Measurements from ENCODE around the gene MRPL14.

DNA sequence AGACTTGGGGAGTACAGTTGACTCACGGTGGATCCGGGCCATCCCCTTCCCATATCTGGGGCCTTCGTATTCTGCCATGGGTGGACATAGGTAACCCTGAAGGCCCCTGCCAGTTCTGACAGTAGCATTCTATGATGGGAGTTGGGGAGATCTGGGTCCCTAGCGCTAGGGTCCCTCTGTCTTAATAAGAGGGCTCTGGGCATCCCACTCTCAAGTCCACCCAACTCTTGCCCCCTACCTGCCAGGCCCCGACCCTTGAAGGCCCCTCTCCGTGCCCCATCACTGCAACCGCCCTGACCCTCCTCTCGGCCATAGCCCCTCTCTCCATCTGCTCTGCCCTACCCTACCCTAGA lies 24.8 kb upstream of the MRPL14 start:
- TF ChIP-seq YBX1 (IDR thresholded peaks at IDR 0.05) (no peak), EZH2 (IDR thresholded peaks at IDR 0.05; ENCODE audit: borderline replicate concordance, control insufficient read depth, low read depth, low read length) (no peak), POLR2A (IDR thresholded peaks at IDR 0.05; ENCODE audit: low read depth, low read length) (no peak), MXI1 (IDR thresholded peaks at IDR 0.05; ENCODE audit: low read depth, low read length) (no peak), REST (IDR thresholded peaks at IDR 0.05; ENCODE audit: low read depth, low read length) (no peak), EED (IDR thresholded peaks at IDR 0.05; ENCODE audit: low read depth) (no peak), EP300 (IDR thresholded peaks at IDR 0.05; ENCODE audit: borderline replicate concordance in 1 of 2, control insufficient read depth in 1 of 2, low read depth in 2 of 2, low read length in 2 of 2) (no peak), SRF (IDR thresholded peaks at IDR 0.05; ENCODE audit: low read depth in 2 of 2, low read length in 2 of 2) (no peak), TARDBP (IDR thresholded peaks at IDR 0.05; ENCODE audit: borderline replicate concordance) (no peak), IRF3 (IDR thresholded peaks at IDR 0.05) (no peak)
- TF ChIP-seq, protein P1, sequence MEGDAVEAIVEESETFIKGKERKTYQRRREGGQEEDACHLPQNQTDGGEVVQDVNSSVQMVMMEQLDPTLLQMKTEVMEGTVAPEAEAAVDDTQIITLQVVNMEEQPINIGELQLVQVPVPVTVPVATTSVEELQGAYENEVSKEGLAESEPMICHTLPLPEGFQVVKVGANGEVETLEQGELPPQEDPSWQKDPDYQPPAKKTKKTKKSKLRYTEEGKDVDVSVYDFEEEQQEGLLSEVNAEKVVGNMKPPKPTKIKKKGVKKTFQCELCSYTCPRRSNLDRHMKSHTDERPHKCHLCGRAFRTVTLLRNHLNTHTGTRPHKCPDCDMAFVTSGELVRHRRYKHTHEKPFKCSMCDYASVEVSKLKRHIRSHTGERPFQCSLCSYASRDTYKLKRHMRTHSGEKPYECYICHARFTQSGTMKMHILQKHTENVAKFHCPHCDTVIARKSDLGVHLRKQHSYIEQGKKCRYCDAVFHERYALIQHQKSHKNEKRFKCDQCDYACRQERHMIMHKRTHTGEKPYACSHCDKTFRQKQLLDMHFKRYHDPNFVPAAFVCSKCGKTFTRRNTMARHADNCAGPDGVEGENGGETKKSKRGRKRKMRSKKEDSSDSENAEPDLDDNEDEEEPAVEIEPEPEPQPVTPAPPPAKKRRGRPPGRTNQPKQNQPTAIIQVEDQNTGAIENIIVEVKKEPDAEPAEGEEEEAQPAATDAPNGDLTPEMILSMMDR (IDR thresholded peaks at IDR 0.05 in 2 of 3, conservative IDR thresholded peaks at IDR 0.05 in 1 of 3; ENCODE audit: control insufficient read depth in 2 of 3, extremely low read depth in 1 of 3, insufficient read depth in 1 of 3, low read depth in 3 of 3, low read length in 3 of 3) = no peak
- TF ChIP-seq, protein P2, sequence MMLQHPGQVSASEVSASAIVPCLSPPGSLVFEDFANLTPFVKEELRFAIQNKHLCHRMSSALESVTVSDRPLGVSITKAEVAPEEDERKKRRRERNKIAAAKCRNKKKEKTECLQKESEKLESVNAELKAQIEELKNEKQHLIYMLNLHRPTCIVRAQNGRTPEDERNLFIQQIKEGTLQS (IDR thresholded peaks at IDR 0.05; ENCODE audit: borderline replicate concordance, extremely low read depth, low read depth, low read length) = no peak

All from GM12878 (cell line).